HG03378 (cell line): ENCODE data around the gene FRAS1.
"Not testable (repeated sequence)": the region's sequence is repeated elsewhere in the genome, so short reads cannot be mapped to it uniquely, and the experiment has no call there.

Source experiments
- ATAC-seq: cut with Tn5 transposase; IDR thresholded peaks from one replicate; pipeline ENCODE4 v1.9.1; 2021; ENCODE audit warnings: mild to moderate bottlenecking, moderate library complexity; ENCODE audit not compliant: unreplicated experiment

Gene FRAS1

DNA sequence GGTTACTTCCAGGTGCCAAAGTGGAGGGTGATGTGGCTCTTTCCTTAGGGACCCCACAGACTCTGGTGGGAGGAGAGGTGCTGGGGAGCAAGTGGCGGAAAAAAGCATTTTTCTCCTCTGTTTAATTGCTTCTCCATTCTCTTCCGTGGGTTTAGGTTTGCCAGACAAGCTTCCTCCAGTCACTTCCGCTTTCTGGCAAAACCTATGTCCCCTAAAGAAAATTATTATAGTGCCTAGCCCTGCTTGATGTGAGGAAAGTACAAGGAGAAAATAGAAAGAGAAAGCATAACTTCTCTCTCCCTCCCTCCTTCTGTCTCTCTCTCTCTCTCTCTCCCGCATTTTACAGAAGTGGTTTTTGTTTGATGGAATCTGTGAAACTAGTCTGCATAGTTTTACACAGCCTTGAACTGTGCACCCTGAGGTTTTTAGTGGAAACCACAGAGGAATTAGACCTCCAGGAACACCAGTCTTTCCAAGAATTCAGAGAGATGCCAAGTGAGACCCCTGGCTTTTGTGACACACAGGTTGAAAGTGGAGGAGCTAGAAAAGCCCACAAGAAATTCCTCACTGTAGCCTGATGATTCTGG, 263.3 kb downstream of the FRAS1 start:
- no peak for ATAC-seq

DNA sequence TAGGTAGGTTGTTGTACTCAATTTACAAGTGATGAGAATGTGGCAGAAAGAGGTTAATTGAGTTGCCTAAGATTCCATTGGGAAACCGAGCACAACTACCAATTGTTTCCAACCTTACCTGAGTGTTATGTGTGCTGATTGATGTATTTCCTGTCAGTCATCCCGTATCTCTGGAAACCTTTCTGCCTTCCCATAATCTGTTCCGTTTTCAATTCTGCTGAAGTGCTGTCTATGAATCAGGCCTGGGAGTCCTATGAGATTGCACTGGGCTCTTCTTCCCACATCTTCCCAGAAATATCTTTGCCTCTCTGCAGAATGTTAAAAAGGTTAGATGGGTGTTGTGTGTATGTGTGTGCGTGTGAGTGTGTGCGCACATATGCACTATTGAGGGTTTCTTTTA, 264.9 kb downstream of the FRAS1 start:
- no peak for ATAC-seq

DNA sequence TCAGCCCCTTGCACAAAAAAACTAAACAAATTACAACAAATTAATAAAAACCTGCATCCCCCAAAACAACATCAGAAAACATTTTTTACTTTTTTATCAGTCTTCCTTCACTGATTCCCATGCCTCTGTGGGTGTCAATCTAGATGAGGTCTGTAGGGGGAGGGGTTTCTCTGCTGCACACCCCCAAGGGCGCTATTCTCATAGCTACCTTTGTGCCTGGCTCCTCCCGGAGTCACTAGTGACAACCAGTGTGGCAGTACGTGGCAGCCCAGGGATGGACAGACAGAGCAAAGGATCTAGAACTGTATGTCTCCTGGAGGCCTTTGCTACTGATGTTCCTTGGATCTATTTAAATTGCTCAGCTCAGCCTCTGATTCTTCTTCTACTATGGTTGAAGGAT, 266.3 kb downstream of the FRAS1 start:
- ATAC-seq = no peak

DNA sequence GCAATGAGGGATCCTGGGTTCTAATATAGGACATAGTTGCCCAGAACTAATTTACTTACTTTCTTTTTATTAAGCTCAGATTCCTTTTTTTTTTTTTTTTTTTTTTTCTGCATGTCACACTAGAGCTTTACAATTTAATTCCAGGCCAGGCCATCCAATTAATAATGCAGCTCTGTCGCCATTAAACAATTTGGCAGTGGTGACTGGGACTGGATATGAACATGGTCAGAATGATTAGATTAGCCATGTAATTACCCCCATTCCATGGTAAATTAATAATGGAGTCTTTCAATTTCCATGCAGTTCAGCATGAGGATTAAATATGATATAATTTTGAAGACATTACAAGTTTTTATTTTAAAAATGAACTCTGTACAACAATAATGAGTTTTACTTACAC, 267.5 kb downstream of the FRAS1 start:
- ATAC-seq = no peak

DNA sequence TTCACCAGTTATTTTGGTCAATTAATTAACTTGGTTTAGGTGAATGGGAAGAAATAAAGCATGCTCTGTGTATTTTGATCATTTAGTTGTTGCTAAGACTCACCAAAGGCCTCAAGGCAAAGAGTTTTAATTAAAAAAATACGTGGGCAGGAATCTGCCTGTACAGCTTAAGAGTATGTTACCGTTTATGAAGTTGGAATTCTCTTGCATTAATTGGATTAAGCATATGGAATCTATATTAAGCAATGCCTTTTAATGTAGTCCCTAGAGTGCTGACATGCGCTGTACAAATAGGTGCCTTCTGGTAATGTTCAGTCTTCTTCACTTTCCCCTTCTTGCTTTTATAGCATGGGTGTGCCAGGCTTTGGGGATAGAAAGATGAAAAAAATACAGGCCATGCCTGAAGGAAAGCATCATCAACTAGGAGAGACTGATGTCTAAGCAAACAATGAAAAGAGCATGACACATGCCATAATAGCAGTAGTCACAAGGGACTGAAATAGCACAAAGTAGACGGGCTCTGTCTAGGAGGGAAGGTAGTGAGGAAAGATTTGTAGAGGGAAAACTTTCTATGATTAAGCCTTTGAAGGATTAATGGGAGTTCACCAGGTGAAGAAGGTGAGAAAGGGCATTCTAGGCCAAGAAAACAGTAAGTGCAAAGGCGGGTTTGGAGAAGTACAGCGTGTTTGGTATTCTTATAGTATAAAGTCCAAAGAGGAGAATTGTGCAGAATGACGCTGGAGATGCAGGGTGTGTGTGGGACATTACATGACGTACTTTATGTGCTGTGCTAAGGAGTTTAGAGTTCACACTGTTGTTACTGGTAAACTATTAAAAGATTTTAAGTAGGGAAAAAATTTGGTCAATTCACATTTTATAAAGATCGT, 268.4 kb downstream of the FRAS1 start:
- no peak for ATAC-seq

DNA sequence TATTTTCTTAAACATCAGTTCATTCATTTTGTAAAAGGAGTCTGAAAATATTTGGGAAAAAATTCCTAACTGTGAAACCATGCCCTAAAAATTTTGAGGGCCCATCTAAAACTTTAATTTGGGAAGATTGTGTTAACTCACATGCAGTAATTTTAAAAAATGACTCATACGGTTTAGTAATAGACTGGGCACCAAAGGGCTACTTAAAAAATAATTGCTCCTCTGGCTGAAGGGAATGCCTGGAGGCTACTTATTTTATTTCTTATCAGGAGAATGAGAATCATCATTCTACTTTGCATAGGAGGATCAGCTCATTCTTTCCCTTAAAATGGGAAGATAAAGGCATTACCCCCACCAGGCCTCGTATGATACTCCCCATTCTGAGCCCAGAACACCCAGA, 271.5 kb downstream of the FRAS1 start:
- ATAC-seq = not testable (repeated sequence)

DNA sequence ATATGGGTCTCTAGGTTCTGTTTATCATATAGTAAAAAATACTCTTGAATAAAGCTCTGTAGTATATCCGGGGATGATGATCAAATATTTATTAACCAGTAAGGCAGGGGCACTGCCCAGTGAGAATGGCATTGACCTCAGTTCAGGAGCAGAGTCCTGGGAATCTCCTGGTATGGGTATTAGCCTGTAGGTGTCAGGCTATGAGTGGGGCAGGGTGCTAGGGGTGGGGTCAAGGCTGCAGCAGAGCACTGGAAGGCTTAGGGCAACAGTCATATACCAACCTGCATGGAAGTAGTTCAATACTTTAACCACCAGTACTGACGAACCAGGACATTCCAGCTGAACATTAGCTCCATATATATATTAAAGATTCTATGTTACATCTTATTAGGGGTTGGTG, 274.1 kb downstream of the FRAS1 start:
- no peak for ATAC-seq

DNA sequence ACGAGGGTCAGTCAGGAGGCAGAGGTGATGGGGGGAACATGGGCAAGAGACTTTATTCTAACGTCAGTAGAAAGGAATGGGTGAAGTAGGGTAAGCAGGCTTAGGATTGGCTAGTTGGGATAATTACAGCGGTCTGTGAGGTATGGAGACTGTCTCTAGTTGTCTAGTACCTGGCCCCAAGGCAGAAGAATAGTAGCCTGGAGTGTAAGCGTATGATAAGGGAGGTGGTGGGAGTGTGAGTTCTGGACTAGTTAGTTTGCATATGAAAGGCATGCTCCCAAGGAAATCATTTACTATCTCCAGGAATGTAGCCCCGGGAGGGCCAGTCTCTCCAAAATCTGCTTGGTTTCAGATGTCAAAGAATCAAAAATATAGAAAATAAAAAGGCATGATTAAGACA, 274.8 kb downstream of the FRAS1 start:
- ATAC-seq = no peak

DNA sequence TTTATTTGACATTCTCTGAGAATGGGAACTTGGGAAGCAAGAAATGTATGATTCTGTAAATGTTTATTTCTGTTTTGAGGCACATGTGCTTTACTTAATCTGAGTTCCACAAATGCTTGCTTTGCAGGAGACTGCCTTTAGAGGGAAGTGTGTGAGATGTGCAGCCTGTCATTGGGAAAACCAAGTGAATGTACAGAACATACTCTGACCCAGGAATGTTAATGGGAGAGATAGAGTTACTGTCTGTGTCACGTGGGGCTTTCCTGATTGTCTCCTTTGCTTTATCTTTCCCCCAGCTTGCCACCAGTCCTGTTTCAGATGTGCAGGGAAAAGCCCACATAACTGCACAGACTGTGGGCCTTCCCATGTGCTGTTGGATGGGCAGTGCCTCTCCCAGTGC, 275.9 kb downstream of the FRAS1 start:
- no peak for ATAC-seq

DNA sequence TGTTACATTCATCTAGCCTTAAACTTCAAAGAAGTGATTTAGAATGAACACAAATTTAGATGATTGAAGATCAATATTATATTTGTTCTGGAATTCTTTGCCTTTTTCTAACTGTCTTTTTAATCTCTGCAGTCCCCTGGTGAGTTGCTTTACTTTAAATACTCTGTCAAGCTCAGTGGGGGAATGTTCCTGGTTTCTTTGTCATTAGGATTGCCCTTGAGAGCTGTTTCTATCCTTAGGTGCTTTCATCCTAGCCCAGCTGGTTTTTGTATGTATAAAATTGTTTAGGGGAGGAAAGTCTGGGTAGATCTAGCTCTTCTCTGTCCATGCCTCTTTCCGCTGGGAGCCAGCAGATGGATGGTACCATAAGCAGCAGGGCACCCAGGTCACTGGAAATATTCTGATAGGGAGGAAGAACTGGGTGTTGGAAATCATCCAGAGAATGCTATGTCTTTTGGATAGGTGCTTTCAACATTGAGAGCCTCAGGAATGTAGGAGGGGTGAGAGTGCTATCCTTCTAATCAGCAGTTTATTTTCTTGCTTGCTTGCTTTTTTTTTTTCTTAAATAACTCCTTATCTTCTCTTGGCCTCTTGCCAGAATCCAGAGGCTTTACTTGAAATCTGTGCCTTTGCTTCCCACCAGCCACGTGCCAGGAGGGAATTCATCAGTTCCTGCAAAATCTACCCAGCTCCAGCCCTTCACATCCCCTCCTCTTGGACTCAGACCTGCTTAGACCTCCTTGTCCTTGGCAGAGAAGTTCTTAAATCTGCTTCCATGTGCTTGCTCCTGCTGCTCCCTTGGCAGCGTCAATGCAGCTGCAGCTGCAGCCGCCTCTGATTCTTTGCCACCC, 279.2 kb downstream of the FRAS1 start:
- no peak for ATAC-seq

DNA sequence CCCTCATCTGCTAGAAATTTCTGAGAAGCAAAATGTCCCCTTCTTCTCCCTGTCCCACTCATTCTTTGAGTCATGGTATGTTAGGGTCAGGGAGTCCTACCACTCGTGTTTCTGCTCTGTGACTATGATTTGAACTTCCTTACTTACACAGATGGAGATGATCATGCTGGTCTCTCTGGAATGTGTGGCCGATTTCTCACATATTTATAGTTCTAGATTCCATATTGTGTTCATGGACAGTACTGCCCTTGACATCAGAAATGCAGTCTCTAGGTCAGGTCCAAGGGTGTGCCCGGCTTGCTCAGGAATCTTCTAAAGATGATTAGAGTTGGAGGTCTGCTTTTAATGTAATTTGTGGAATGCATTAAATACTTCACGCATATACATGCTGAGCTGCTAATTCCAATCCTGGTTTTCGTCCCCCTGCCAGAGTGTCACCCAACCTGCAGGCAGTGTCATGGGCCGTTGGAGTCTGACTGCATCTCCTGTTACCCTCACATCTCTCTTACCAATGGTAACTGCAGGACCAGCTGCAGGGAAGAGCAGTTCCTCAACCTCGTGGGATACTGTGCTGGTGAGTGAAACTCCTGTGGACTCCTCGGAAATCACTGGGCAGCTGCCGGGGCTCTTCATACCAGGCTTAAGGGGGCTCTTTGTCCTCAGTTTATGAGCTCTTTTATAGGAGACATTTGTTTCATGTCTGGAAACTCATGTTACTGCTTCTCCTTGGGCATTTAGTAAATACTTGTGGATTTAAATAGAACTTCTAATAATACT, 280.3 kb downstream of the FRAS1 start:
- no peak for ATAC-seq

DNA sequence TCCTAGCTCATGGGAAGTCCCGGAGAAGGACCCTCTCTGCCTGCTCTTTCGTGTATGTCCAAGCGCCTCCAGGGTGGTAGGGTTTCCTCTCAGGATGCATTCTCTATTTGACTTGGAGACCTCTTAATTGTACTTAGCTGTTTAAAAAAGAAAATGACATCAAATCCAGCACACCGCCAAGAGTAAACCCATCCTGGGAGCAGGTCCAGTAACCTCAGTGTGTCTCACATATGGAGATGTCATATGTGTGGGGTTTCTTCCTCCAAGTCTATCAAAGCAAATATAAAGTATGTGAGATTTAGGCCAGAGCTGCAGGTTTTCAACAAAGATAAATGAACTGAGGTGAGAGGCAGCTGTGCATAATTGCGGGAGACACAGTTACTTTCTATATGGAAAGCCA, 285.0 kb downstream of the FRAS1 start:
- ATAC-seq = no peak

DNA sequence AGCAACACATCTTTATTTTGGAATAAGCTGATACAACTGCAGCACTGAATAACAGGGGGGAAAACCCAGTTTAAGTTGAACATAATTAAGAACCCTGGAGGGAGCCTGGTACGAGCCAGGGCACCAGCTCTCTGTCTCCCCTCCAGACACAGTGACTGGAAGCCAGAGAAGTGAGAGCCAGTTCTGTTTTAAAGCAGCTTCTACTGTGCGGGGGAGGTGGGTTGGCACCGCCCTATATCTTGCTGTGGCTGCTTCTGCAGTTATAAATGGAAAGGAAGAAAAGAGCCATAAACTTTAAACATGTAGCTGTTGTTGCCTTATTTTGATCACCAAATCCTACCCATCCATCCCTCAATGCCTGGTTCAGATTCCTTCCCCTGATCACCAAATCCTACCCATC, 286.6 kb downstream of the FRAS1 start:
- ATAC-seq = no peak

DNA sequence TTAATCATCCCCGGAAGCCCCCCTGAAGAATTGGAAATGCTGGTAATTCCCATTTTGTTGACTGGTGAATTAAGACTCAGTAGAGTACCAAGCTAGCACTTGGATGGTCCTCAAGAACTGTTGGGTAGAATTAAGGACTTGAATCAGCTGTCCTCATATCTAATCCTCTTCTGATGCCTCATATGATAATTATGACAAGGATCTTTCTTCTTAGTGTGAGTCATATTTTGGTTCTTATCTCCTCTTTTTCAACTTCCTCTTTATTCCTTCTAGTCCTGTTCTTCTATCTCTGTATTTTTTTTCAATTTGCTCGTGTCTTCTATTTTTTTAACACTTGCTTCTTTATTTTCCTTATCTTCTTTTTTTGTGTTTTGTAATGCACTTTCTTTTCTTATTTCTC, 288.1 kb downstream of the FRAS1 start:
- ATAC-seq = no peak

DNA sequence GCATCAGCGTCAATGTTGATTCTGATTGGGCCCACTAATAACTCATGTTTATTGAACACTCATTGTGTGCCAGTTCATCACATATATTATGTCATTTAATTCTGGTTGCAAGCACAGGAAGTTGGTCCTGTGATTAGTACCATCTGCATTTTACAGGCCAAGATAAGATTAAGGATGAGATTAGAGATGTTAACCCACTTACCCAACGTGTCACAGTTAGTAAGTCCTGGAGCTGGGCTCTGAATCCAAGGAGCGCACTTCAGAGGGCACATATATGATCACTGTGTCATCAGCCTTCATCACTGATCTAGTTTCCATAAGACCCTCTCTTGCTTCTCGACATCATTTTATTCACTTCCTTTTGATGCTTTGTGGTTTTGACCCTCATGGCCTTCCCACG, 289.1 kb downstream of the FRAS1 start:
- no peak for ATAC-seq

DNA sequence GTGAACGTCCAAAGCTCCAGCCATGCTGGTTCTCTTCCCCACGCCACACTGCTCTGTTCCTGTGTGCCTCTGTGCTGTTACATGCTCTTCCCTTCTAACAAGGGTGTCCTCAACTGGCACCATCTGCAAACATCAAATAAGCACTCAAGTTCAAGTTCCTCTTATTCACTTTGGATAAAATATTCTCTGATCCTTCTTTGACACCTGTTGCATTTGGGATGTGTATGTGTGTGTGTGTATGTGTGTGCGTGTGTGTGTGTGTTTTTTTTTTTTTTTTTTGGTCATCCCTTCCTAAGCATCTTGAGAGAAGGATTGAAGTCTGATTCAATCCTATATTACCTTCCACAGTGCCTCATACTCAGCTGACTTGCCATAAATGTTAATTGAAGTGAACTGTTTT, 290.4 kb downstream of the FRAS1 start:
- no peak for ATAC-seq

DNA sequence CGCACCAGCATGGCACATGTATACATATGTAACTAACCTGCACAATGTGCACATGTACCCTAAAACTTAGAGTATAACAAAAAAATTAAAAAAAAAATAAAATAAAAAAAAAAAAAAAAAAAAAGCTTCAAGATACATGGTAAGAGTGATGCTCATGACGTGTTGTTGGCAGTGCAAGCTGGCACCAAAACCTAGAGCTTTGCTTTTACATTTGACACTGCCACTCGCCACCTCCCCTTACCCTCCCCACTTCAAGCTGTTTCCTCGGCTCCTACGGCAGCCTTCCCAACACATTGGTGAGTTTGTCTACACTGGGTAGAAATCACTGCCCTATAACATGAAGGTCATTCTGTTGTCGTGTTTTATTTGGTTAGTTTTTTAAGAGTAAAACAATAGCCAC, 296.8 kb downstream of the FRAS1 start:
- no peak for ATAC-seq

DNA sequence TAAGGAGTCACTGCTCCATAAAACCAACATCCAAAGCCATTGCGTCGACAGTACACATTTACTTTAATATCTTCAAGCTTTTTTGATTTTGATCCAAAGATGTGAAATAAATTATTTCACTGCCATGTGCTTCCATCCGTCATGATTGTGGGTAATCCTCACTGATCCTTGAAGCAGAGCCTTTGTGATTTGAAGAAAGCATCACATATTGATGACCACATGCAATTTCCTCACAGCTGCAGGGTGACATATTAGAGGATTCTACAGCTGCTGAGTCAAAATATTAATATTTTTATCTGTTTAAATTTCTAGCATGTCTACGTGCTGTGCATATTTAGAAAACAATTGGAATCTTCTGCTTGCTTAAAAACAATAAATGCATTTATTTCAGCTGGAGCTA, 297.7 kb downstream of the FRAS1 start:
- no peak for ATAC-seq

DNA sequence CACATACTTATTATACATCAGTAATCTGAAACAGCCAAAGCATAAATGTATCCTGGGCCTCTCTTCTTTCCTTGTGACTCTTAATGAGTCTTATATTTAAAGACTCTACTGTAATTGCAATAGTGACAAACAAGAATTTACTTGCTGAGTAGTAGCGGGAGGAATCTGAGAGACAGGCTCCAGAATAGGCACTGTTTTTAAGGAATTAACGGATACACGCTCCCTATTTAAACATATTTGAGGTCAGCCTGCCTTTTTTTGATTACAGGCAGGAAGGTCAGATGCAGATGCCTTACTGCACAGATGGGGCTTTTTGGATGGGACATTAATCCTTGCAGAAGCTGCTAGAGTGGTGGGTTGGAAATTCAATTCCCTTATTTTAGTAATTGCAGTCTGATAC, 298.2 kb downstream of the FRAS1 start:
- ATAC-seq = no peak

DNA sequence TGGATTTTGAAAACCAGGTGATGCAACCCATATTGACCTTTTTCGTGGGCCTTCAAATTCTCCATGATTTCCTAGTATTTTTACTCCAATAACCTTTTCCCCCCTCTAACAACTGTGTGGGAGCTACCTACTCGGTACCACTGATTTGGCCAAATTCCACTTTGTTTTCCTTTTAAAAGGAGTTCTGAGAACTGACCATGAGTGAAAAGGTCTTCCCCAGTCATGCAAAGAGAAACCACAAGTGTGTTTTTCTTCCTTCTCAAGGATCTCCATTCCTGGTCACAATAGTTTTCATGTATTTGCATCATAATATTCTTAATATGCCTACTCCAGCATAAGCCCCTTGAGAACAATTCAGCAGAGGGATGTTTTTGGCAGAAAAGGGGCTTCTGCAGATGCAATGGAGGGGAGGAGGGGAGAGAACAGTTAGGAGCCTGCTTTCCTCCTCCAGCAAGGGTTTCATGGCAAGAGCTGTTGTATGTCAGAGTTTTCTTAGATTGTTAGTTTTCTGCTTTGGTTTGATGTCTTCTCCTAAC, 299.2 kb downstream of the FRAS1 start:
- ATAC-seq = no peak

DNA sequence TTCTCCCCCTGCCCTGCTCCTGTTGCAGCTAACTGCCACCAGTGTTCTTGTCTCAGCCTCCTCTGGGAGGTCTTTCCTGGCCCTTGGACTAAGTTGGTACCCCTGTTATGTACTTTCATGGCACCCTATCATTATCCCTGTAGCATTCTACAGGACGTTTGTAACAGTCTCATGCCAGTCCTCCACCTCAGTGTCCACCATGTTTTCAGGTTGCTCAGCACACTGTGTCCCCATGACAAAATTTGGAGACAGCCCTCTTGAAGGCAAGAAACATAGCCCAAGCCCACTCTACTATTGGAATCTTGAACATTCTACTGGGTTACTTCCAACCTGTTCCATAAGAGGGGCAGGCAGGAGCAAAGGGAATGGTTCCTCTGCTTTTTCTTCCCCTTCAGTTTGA, 300.0 kb downstream of the FRAS1 start:
- no peak for ATAC-seq
